ENCODE data around the gene CD79A.

The CD79A gene

DNA sequence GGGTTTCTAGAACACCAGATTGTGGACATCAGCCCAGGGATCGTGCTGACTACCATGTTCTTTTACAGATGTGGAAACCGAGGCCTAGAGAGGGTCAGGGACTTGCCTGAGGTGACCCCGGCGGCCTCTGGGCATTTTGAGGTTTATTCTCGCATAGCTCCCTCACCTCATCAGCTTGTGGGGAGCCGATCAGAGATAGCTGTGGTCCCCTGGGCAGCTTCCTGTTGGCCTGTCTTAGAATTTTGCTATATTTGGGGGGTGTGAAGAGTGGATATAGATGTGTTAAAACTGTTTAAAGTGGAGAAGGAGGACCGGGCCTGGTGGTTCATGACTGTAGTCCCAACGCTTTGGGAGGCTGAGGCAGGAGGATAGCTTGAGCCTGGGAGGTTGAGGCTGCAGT, 12.8 kb downstream of the CD79A start:
- Mint-ChIP-seq H3K27ac (no peak overlapping the region), H3K36me3 (ENCODE audit: low read depth) (peaks cover 10% of the 10 kb centered on the region), H3K4me3 (no peak overlapping the region), H3K9me3 (no peaks in the 10 kb centered on the region), H3K4me1 (peaks cover 8% of the 10 kb centered on the region), H3K27me3 (ENCODE audit: low read depth) (no peaks in the 10 kb centered on the region)
- TF ChIP-seq, protein P1, sequence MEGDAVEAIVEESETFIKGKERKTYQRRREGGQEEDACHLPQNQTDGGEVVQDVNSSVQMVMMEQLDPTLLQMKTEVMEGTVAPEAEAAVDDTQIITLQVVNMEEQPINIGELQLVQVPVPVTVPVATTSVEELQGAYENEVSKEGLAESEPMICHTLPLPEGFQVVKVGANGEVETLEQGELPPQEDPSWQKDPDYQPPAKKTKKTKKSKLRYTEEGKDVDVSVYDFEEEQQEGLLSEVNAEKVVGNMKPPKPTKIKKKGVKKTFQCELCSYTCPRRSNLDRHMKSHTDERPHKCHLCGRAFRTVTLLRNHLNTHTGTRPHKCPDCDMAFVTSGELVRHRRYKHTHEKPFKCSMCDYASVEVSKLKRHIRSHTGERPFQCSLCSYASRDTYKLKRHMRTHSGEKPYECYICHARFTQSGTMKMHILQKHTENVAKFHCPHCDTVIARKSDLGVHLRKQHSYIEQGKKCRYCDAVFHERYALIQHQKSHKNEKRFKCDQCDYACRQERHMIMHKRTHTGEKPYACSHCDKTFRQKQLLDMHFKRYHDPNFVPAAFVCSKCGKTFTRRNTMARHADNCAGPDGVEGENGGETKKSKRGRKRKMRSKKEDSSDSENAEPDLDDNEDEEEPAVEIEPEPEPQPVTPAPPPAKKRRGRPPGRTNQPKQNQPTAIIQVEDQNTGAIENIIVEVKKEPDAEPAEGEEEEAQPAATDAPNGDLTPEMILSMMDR (IDR thresholded peaks at IDR 0.05; ENCODE audit: unreplicated experiment in 3 of 3) = no peak

DNA sequence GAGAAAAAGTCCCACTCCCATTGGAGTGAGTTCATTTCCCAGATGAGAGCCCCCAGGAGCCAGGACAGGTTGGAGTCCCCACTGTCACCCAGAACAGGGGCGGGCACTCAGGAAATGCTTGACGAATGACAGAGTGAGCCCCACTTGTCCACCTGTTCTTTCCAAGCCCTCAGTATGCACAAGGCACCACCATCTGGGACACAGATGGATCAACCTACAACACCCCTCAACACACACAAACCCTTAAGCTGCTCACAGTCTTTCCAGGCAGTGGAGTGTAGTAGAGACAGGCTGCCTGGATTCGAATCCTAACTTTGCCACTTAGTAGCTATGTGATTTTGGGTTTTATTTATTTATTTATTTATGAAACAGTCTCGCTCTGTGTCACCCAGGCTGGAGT, 13.9 kb downstream of the CD79A start:
- Mint-ChIP-seq H3K4me1 (peaks cover 5% of the 10 kb centered on the region), H3K27me3 (ENCODE audit: low read depth) (no peaks in the 10 kb centered on the region), H3K27ac (no peak overlapping the region), H3K4me3 (no peak overlapping the region), H3K9me3 (no peaks in the 10 kb centered on the region), H3K36me3 (ENCODE audit: low read depth) (peaks cover 16% of the 10 kb centered on the region)
- TF ChIP-seq, protein P1 (IDR thresholded peaks at IDR 0.05; ENCODE audit: unreplicated experiment in 3 of 3) = no peak

DNA sequence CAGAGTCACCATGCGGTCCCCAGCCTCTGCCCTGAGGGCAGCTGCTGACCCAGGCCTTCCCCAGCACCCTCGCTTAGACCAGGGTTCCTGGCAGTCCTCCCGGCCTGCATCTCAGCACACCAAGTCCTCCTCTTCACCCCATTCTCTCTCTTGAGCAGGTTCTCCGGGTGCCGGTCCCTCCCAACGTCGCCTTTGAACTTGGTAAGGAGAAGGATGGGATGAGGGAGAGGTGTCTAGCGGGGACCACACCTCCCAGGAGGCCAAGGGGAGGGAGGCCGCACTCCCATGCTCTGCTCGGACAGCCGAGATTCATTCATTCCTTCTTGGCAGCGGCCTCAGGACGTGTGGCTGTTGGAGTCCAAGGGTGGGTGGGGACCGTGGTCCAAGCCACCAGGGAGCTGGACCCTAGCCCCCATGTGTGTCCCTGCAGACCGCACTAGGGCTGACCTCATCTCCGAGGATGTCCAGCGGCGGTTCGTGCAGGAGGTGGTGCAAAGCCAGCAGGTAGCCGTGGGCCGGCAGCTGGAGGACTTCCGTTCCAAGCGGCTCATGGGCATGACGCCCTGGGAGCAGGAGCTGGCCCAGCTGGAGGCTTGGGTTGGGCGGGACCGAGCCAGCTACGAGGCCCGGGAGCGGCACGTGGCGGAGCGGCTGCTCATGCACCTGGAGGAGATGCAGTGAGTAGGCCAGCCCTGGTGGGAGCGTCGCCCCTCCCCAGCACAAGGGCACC, 15.3 kb downstream of the CD79A start:
- TF ChIP-seq, protein P1 (IDR thresholded peaks at IDR 0.05; ENCODE audit: unreplicated experiment in 3 of 3) = no peak
- Mint-ChIP-seq H3K4me1 (no peaks in the 10 kb centered on the region), H3K36me3 (ENCODE audit: low read depth) (peaks cover 17% of the 10 kb centered on the region), H3K9me3 (no peaks in the 10 kb centered on the region), H3K27ac (no peak overlapping the region), H3K27me3 (ENCODE audit: low read depth) (no peaks in the 10 kb centered on the region), H3K4me3 (no peak overlapping the region)

DNA sequence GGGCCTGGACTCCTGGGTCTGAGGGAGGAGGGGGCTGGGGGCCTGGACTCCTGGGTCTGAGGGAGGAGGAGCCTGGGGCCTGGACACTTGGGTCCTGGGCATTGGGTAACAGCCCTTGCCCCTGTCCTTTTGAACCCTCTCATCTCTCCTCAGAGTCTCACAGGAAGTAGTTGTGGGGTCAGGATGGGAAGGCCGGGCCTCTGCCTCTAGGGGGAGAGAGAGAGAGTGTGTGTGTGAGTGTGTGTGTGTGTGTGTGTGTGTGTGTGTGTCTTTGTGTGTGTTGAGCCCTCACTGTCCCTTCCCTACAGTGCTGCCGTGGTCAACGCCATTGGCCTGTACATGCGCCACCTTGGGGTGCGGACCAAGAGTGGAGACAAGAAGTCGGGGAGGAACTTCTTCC, 16.8 kb downstream of the CD79A start:
- Mint-ChIP-seq H3K27ac (no peak overlapping the region), H3K36me3 (ENCODE audit: low read depth) (peaks cover 30% of the 10 kb centered on the region), H3K4me1 (no peaks in the 10 kb centered on the region), H3K4me3 (no peak overlapping the region), H3K9me3 (no peaks in the 10 kb centered on the region), H3K27me3 (ENCODE audit: low read depth) (no peaks in the 10 kb centered on the region)
- TF ChIP-seq, protein P1 (IDR thresholded peaks at IDR 0.05; ENCODE audit: unreplicated experiment in 3 of 3) = no peak

DNA sequence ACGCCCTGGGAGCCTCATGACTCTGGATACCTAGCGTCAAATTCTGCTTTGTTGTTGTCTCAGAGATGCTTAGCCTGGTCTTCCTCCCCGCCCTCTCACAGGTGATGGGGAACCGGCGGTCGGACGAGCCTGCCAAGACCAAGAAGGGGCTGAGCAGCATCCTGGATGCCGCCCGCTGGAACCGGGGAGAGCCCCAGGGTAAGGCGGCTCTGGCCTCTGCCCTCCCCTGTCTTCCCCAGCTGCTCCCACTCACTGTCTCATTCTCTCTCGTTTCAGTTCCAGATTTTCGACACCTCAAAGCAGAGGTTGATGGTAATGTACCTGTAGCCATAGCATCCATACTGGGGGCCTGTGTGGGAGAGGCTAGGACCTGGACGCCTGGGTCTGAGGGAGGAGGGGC, 17.3 kb downstream of the CD79A start:
- Mint-ChIP-seq H3K4me1 (no peaks in the 10 kb centered on the region), H3K9me3 (no peaks in the 10 kb centered on the region), H3K27me3 (ENCODE audit: low read depth) (no peaks in the 10 kb centered on the region), H3K36me3 (ENCODE audit: low read depth) (peaks cover 34% of the 10 kb centered on the region), H3K27ac (no peak overlapping the region), H3K4me3 (no peak overlapping the region)
- TF ChIP-seq, protein P1 (IDR thresholded peaks at IDR 0.05; ENCODE audit: unreplicated experiment in 3 of 3) = no peak
